ENCODE results near the gene RRP1B.

Gene RRP1B

GRCh38 chr21:43631411-43632107 lies 27.8 kb upstream of the RRP1B start:
- H3K4me3 ChIP-seq (ENCODE audit: low read length): no peak overlapping the region
- TF ChIP-seq CTCF (IDR thresholded peaks at IDR 0.05; ENCODE audit: insufficient read depth, low read depth, low read length, missing control alignments): no peak
- no peak for DNase-seq (ENCODE audit: low read depth)

GRCh38 chr21:43632373-43632905 lies 26.9 kb upstream of the RRP1B start:
- DNase-seq (ENCODE audit: low read depth): no peak
- no peak for TF ChIP-seq CTCF (IDR thresholded peaks at IDR 0.05; ENCODE audit: insufficient read depth, low read depth, low read length, missing control alignments)

GRCh38 chr21:43634618-43635017 lies 24.7 kb upstream of the RRP1B start:
- no peak overlapping the region for H3K4me3 ChIP-seq (ENCODE audit: low read length)
- peak; percentile 24 for DNase-seq (ENCODE audit: low read depth)
- TF ChIP-seq CTCF (IDR thresholded peaks at IDR 0.05; ENCODE audit: insufficient read depth, low read depth, low read length, missing control alignments): no peak

More at GRCh38 chr21:43632373-43632905, 26.9 kb upstream of the RRP1B start:
- H3K4me3 ChIP-seq (ENCODE audit: low read length): no peak overlapping the region

- no peak for TF ChIP-seq CTCF (IDR thresholded peaks at IDR 0.05; ENCODE audit: insufficient read depth, low read depth, low read length, missing control alignments)
- H3K4me3 ChIP-seq (ENCODE audit: low read length): no peak overlapping the region
- DNase-seq (ENCODE audit: low read depth): no peak
Observed at GRCh38 chr21:43635436-43635835, 23.9 kb upstream of the RRP1B start.

GRCh38 chr21:43637530-43638158 lies 21.7 kb upstream of the RRP1B start:
- TF ChIP-seq CTCF (IDR thresholded peaks at IDR 0.05; ENCODE audit: insufficient read depth, low read depth, low read length, missing control alignments): no peak
- no peak for DNase-seq (ENCODE audit: low read depth)
- H3K4me3 ChIP-seq (ENCODE audit: low read length): no peak overlapping the region

GRCh38 chr21:43639470-43640353 lies 19.6 kb upstream of the RRP1B start:
- DNase-seq (ENCODE audit: low read depth): peak; percentile 89
- no peak overlapping the region for H3K4me3 ChIP-seq (ENCODE audit: low read length)
- no peak for TF ChIP-seq CTCF (IDR thresholded peaks at IDR 0.05; ENCODE audit: insufficient read depth, low read depth, low read length, missing control alignments)

All from epithelial cell of esophagus (primary cell).